ENCODE measurements around the gene ZNF81.

GRCh38 chrX:47863187-47863586, 26.5 kb downstream of the ZNF81 start:
- TF ChIP-seq ZFP36 (IDR thresholded peaks at IDR 0.05; ENCODE audit: borderline replicate concordance, partially characterized antibody) (no peak), POLR2A (IDR thresholded peaks at IDR 0.05; ENCODE audit: low read length) (no peak), USF2 (IDR thresholded peaks at IDR 0.05) (no peak), CTCF (IDR thresholded peaks at IDR 0.05) (no peak), MAX (IDR thresholded peaks at IDR 0.05) (no peak)

Data from A549 (cell line).